RWPE2 (cell line): Measurements from ENCODE around the gene RAPH1.
A peak's percentile ranks its signal among the peaks of the same experiment; 100 is the strongest.

Experiments
- ATAC-seq: fragments of 200-7000 bp; cut with Tn5 transposase; 3 replicates; pipeline ENCODE4 v1.9.1; 2021; ENCODE audit warnings: low read depth
- DNase-seq: peaks from one replicate; pipeline ENCODE4 v3.0.0-alpha.2; 2020; ENCODE audit warnings: low spot score
- H3K27ac ChIP-seq: fragments of 450-650 bp; 2 replicates; pipeline ENCODE4 v1.5.1; 2017; ENCODE audit warnings: mild to moderate bottlenecking; ENCODE audit not compliant: poor library complexity, severe bottlenecking
- H3K27me3 ChIP-seq: fragments of 250-450 bp; sonication (Bioruptor Pico); 2 replicates; pipeline ENCODE4 v1.5.1; 2021; ENCODE audit warnings: mild to moderate bottlenecking, moderate library complexity; ENCODE audit not compliant: insufficient read depth, poor library complexity, severe bottlenecking
- H3K36me3 ChIP-seq: fragments of 250-450 bp; sonication (Bioruptor Pico); 2 replicates; pipeline ENCODE4 v1.5.1; 2020; ENCODE audit warnings: low read depth, mild to moderate bottlenecking, moderate library complexity
- H3K4me1 ChIP-seq: fragments of 250-450 bp; sonication (Bioruptor Pico); 2 replicates; pipeline ENCODE4 v1.5.1; 2021; ENCODE audit warnings: mild to moderate bottlenecking, moderate library complexity; ENCODE audit not compliant: insufficient read depth, poor library complexity, severe bottlenecking
- H3K4me3 ChIP-seq: fragments of 250-450 bp; sonication (Bioruptor Pico); 2 replicates; pipeline ENCODE4 v1.5.1; 2021; ENCODE audit warnings: mild to moderate bottlenecking, moderate library complexity; ENCODE audit not compliant: severe bottlenecking
- H3K9me3 ChIP-seq: fragments of 250-450 bp; sonication (Bioruptor Pico); 2 replicates; pipeline ENCODE4 v1.5.1; 2021; ENCODE audit warnings: mild to moderate bottlenecking, moderate library complexity; ENCODE audit not compliant: severe bottlenecking
- CTCF ChIP-seq: fragments of 450-650 bp; IDR thresholded peaks from one replicate; pipeline ENCODE4 v1.5.1; 2017; ENCODE audit warnings: mild to moderate bottlenecking, moderate library complexity; ENCODE audit not compliant: poor library complexity, severe bottlenecking

The RAPH1 gene

GRCh38 chr2:203582468-203582867, 47.4 kb upstream of the RAPH1 start:
- ATAC-seq (no peak), DNase-seq (no peak)
- H3K4me1 ChIP-seq = peaks cover 62% of the 10 kb centered on the region
- TF ChIP-seq CTCF = no peak
- H3K36me3 ChIP-seq = no peaks in the 10 kb centered on the region
- H3K27me3 ChIP-seq = no peaks in the 10 kb centered on the region
- H3K27ac ChIP-seq = peak overlapping the region; percentile 64
- no peak overlapping the region for H3K4me3 ChIP-seq
- H3K9me3 ChIP-seq = peaks cover 3% of the 10 kb centered on the region

GRCh38 chr2:203580844-203581243, 45.7 kb upstream of the RAPH1 start:
- Histone ChIP-seq H3K4me1 (peaks cover 50% of the 10 kb centered on the region), H3K27me3 (no peaks in the 10 kb centered on the region), H3K4me3 (no peak overlapping the region), H3K27ac (no peak overlapping the region), H3K36me3 (no peaks in the 10 kb centered on the region), H3K9me3 (peaks cover 3% of the 10 kb centered on the region)
- no peak for TF ChIP-seq CTCF
- no peak for ATAC-seq
- DNase-seq = no peak

GRCh38 chr2:203579730-203580129, 44.6 kb upstream of the RAPH1 start:
- Histone ChIP-seq H3K4me1 (peaks cover 49% of the 10 kb centered on the region), H3K36me3 (no peaks in the 10 kb centered on the region), H3K9me3 (peaks cover 3% of the 10 kb centered on the region), H3K27me3 (no peaks in the 10 kb centered on the region), H3K27ac (peak overlapping the region; percentile 76), H3K4me3 (no peak overlapping the region)
- TF ChIP-seq CTCF = no peak
- ATAC-seq = no peak
- DNase-seq = no peak

- no peak for TF ChIP-seq CTCF
- ATAC-seq (peak; percentile 90), DNase-seq (peak; percentile 84)
- no peaks in the 10 kb centered on the region for H3K27me3 ChIP-seq
- peak overlapping the region; percentile 76 for H3K27ac ChIP-seq
- H3K9me3 ChIP-seq = peaks cover 3% of the 10 kb centered on the region
- no peak overlapping the region for H3K4me3 ChIP-seq
- no peaks in the 10 kb centered on the region for H3K36me3 ChIP-seq
- H3K4me1 ChIP-seq = peaks cover 43% of the 10 kb centered on the region
Observed at GRCh38 chr2:203578759-203579643, 43.9 kb upstream of the RAPH1 start.

GRCh38 chr2:203574824-203575223, 39.7 kb upstream of the RAPH1 start:
- Histone ChIP-seq H3K9me3 (peaks cover 3% of the 10 kb centered on the region), H3K4me1 (peaks cover 17% of the 10 kb centered on the region), H3K27ac (no peak overlapping the region), H3K36me3 (no peaks in the 10 kb centered on the region), H3K27me3 (no peaks in the 10 kb centered on the region), H3K4me3 (no peak overlapping the region)
- no peak for DNase-seq
- TF ChIP-seq CTCF = no peak
- ATAC-seq = no peak
